HG02852 (cell line): Measurements from ENCODE around the gene G3BP2.
A peak's percentile ranks its signal among the peaks of the same experiment; 100 is the strongest.
"Not testable (repeated sequence)": the region's sequence is repeated elsewhere in the genome, so short reads cannot be mapped to it uniquely, and the experiment has no call there.

ENCODE experiments used
- ATAC-seq: cut with Tn5 transposase; IDR thresholded peaks from one replicate; pipeline ENCODE4 v1.9.1; 2021; ENCODE audit warnings: mild to moderate bottlenecking, moderate library complexity; ENCODE audit not compliant: unreplicated experiment

G3BP2 gene

DNA sequence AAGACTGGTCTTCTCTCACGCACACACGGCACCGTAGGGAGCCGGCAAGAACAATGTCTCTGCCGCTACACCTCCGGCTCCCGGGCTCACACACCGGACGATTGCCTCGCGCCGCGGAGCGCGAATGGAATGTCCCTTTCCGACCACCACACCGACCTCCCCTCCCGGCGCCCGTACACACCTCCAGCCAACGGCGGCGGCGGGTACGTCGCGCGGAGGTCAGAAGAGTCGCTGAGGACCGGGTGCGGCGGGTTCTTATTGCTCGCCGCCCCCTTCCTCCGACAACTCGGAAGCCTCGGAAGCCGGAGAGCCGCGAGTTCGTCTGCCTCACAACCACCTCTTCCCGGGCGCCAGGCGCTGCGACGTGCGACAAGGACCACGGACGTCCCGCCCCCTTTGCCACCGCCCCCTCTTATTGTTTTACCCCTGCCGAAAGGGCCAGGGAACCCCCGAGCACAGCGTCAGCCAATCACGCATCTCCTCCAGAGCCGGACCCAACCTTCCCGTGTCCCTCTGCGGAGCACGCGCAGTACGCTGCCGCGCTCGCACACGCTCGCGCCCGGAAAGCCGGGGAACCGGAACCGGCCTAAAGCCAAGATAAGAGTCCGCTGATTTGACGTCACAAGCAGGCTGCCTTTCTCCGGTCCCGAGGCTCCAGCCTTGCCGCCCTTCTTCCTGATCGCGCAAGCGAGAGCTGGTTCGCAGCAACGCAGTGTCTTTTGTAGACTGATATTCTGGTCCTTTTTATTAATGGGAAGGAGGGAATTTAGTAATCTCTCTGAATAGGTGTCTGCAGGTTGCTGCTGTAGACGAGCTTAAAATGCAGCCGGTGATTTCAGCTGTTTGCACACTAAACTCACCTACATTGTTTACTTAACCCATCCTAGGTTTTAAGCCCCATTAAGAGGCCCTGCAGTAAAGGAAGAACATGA, at the start of gene G3BP2:
TSS of gene G3BP2 (minus strand) at position 385 of the 932 bp plus-strand sequence. CDS start 11,386 bp downstream, outside the sequence.
- ATAC-seq: peak; percentile 91

- ATAC-seq: no peak
Observed at GRCh38 chr4:75722417-75722816, 49.2 kb upstream of the G3BP2 start.

GRCh38 chr4:75718529-75718928, 45.3 kb upstream of the G3BP2 start:
- ATAC-seq: no peak

- no peak for ATAC-seq
Observed at GRCh38 chr4:75717408-75717807, 44.2 kb upstream of the G3BP2 start.

- ATAC-seq: not testable (repeated sequence)
Observed at GRCh38 chr4:75716054-75716453, 42.8 kb upstream of the G3BP2 start.

DNA sequence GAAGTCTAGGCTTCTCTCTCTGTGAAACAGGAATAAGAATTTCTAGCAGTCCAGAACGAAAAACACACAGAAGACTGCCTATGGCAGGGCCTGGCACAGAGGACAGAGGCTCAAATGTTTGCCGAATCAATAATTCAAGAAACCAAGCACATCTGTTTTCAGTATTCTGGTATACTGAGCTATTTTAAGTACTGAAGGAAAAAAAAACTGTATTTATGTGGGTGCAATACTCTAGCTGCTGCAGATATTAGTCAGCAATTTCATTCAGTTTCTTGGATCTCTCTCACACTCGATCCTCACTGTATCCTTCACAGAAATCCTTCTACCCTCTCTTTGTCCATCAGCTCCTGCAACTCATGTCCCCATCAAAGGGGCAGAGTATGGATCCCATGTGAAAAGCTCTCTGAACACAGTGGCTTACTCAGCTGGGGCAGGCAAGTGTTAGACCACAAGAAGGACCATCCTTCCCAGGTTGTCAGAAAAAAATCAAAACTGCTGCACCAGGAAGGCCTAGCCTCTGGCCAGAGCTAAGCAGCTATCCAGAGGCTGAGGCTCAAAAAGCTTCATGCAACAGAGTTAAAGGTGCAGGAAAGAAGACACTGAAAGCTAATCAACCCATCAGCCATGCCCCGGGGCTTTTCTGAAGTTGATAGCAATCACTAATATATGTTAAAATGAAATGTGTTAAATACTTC, 42.0 kb upstream of the G3BP2 start:
- peak; percentile 78 for ATAC-seq

DNA sequence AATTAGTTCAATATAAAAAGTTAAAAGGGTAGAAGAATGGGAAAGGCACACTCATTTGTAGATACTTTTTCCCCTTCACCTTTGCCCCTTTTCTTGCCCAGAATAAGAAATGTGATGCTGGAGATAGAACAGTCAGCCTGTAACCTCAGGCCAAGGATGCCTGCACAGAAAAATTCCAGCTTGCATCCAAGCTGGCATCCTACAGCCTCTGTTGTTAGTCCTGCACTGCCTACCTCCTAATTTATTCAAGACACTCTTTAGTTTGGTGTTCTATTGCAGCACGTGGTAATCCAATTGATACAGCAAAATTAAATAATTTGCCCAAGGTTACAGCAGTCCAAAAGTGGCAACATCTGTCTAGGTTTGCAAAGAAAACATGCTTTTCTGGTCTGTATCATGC, 41.5 kb upstream of the G3BP2 start:
- ATAC-seq: no peak

DNA sequence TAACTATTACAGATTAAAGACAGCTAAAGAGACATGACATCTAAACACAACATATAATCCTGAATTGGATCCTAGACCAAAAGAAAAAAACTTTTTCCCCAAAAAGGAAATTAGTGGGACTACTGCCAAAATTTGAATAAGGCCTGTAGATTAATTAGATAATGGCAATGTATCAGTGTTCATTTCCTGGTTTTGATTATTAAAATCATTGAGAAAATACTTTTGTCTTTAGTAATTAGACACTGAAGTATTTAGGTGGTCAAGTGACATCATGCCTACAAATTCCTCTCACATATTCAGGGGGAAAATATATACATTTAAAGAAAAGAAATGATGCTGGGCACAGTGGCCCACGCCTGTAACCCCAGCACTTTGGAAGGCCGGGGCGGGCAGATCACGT, 40.8 kb upstream of the G3BP2 start:
- no peak for ATAC-seq

DNA sequence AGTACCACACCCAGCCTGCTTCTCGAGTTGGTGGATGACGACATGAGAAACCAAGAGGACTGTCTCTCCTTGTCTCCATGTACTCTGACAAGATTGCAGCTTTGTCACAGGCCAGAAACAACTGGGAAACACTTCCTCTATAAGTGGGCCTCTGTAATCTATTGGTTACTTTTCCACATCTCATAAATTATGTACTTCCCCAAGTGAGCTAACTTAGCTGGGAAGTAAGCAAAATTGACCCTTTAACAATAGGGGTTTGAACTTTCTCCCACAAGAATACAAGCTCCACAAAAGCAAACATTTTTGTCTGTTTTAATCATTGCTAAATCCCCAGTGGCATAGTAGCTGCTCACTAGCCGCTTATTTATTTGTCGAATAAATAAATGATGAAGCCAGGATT, 37.0 kb upstream of the G3BP2 start:
- ATAC-seq: no peak

DNA sequence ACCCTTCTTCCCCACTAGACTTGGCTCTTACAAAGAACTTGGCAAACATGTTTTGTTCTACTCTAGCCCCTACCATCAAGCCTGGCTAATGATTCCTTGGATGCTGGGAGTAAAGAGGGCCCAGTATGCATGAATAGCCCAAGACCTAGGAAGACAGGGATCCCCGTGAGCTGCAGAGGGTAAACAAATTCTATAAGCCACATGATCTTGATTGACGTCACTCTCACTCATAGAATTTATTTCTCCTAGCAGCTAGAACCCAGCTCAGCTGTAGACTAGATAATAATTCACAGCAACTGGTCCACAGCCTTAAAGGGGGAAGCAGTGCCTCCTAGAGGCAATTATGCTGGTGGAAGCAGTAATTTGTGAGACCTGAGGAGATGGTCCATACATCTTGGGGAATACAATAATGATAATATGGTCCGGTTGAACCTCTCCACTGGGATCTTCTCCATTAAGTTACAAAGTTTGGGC, 35.0 kb upstream of the G3BP2 start:
- ATAC-seq: no peak

- no peak for ATAC-seq
Observed at GRCh38 chr4:75705198-75705977, 32.2 kb upstream of the G3BP2 start.

GRCh38 chr4:75702919-75703411, 29.8 kb upstream of the G3BP2 start:
- no peak for ATAC-seq

DNA sequence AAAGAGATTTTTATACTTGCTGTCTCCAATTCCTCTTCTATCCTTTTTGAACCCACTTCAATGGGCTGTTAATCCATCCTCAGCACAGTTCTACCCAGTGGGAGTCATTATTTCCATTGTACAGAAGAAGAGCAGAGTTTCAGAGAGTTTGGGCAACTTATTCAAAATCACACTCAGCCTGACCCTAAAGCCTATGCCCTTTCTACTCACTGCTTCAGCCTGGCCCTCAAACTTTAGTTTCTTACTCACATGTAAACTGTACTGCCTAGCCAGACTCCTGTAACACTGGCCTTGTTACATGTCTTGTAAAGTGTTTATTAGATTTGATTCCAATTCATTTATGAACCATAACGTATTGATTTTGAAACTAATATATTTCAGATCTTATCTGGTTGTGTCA, 26.1 kb upstream of the G3BP2 start:
- ATAC-seq: no peak

- ATAC-seq: peak; percentile 36
Observed at GRCh38 chr4:75698963-75699228, 25.7 kb upstream of the G3BP2 start.

DNA sequence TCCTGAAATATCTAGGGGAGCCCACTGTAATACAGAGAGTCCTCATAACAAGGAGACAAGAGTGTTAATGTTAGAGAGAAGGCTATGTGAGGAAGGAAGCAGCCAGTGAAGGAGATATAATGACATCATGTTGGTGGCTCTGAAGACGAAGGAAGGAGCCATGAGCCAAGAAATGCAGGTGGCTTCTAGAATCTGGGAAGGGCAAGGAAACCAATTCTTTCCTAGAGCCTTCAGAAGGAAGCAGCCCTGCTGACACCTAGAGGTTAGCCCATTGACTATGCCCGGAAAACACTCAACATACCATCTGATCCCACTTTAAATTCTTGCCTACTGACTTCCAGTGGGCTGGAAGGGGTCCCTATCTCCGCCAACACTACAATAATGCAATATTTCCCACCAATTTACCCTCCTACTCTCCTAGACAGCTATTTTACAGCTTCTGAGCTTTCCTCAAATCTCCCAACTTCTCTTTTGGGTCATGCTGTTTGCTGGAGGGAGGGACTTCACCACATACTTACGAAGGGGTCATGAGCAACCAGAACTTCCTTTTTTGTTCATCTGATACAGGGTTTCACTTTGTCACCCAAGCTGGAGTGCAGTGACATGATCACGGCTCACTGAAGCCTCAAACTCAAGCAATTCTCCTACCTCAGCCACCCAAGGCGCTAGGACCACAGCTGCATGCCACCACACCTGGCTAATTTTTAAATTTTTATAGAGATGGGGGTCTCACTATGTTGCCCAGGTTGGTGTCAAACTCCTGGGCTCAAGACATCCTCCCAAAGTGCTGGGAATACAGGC, 25.2 kb upstream of the G3BP2 start:
- ATAC-seq: peak; percentile 95

DNA sequence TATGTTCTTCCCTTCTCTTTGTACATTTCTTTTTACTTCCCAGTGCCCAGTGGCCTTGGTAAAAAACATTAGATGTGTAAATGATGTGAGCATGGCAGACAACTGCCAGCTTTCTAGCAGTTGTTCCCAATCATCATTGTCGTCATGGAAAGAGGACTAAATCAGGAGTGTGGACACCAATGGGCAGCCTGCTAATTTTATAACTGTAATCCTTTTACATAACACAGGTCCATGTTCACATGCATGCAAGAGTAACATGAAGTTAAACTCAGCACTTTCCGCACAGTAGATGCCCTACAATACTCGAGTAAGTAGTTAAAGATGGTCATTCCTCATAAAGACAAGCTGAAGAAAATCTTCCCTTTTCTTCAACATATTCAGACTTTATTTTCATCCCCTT, 23.4 kb upstream of the G3BP2 start:
- ATAC-seq: no peak

GRCh38 chr4:75696071-75696470, 22.9 kb upstream of the G3BP2 start:
- ATAC-seq: peak; percentile 38

DNA sequence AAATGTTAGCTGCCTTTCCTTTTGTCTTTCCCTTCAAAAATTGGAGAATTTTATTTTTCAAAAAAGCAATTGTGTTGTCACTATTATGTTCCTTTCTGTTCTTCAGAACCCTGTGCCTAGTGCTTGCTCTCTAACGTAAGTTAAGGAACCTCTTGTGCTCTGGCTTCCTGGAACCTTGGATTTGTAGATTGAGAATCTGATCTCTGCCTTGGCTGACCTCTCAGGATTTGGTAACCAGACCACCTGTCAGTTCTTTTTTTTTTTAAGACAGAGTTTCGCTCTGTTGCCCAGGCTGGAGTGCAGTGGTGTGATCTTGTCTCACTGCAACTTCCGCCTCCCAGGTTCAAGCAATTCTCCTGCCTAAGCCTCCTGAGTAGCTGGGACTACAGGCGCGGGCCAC, 18.9 kb upstream of the G3BP2 start:
- ATAC-seq: not testable (repeated sequence)

DNA sequence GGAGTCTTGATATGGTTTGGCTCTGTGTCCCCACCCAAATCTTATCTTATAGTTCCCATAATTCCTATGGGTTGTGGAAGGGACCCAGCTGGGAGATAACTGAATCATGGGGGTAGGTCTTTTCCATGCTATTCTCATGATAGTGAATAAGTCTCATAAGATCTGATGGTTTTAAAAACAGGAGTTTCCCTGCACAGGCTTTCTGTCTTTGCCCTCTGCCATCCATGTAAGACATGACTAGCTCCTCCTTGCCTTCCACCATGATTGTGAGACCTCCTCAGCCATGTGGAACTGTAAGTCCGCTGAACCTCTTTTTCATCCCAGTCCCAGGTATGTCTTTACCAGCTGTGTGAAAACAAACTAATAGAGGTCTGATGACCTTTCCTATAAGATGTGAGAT, 13.9 kb upstream of the G3BP2 start:
- not testable (repeated sequence) for ATAC-seq

DNA sequence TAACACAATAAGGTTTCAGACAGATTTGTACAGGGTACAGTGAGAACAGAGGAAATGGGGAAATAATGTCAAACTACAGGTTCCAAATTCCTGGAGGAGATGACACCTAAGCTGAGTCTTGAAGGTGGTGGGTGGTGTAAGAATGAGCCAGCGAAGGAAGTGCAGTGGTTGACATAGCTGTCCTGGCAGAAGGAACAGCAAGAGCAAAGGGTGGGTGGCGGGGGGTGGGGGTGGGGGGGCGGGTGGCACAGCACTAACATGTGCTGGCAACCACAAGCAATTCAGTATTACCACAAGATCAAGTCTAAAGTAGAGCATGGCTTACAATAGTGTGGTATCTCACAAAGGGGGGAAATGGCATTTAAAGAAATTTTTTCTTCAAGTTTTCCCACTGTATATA, 13.1 kb upstream of the G3BP2 start:
- ATAC-seq: no peak
